ENCODE results near the gene TUFT1.

DNA sequence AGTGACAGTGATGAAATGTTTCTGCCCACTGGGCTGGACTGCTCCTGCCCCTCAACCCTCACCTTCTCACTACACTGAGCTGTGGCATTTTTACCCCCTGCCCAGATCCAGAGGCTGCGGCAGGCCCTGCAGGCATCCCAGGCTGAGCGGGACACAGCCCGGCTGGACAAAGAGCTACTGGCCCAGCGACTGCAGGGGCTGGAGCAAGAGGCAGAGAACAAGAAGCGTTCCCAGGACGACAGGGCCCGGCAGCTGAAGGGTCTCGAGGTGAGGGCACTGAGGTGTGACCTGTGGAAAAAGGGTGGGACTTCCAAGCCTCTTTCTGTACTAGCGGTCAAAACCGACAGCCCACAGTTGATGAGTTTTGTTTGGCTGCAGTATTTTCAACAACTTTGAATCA lies 6.2 kb upstream of the TUFT1 start:
- TF ChIP-seq ZNF558 (tag by site-specific recombination; IDR thresholded peaks at IDR 0.05) (no peak), ZNF426 (tag by site-specific recombination; IDR thresholded peaks at IDR 0.05) (no peak), ZNF777 (tag by site-specific recombination; IDR thresholded peaks at IDR 0.05; ENCODE audit: borderline replicate concordance) (no peak), ZNF561 (tag by site-specific recombination; IDR thresholded peaks at IDR 0.05; ENCODE audit: borderline replicate concordance) (no peak), ZNF10 (tag by site-specific recombination; IDR thresholded peaks at IDR 0.05) (no peak), REPIN1 (tag by site-specific recombination; IDR thresholded peaks at IDR 0.05; ENCODE audit: low read depth) (no peak), ZNF292 (tag by site-specific recombination; IDR thresholded peaks at IDR 0.05; ENCODE audit: borderline replicate concordance, low read depth) (no peak), ZNF311 (tag by site-specific recombination; IDR thresholded peaks at IDR 0.05; ENCODE audit: borderline replicate concordance) (no peak), ZNF366 (tag by site-specific recombination; conservative IDR thresholded peaks at IDR 0.05) (no peak), ZBTB1 (tag by site-specific recombination; IDR thresholded peaks at IDR 0.05) (no peak)
- TF ChIP-seq, protein P1, sequence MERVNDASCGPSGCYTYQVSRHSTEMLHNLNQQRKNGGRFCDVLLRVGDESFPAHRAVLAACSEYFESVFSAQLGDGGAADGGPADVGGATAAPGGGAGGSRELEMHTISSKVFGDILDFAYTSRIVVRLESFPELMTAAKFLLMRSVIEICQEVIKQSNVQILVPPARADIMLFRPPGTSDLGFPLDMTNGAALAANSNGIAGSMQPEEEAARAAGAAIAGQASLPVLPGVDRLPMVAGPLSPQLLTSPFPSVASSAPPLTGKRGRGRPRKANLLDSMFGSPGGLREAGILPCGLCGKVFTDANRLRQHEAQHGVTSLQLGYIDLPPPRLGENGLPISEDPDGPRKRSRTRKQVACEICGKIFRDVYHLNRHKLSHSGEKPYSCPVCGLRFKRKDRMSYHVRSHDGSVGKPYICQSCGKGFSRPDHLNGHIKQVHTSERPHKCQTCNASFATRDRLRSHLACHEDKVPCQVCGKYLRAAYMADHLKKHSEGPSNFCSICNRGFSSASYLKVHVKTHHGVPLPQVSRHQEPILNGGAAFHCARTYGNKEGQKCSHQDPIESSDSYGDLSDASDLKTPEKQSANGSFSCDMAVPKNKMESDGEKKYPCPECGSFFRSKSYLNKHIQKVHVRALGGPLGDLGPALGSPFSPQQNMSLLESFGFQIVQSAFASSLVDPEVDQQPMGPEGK (tag by site-specific recombination; IDR thresholded peaks at IDR 0.05), result no peak
- TF ChIP-seq, protein P2, sequence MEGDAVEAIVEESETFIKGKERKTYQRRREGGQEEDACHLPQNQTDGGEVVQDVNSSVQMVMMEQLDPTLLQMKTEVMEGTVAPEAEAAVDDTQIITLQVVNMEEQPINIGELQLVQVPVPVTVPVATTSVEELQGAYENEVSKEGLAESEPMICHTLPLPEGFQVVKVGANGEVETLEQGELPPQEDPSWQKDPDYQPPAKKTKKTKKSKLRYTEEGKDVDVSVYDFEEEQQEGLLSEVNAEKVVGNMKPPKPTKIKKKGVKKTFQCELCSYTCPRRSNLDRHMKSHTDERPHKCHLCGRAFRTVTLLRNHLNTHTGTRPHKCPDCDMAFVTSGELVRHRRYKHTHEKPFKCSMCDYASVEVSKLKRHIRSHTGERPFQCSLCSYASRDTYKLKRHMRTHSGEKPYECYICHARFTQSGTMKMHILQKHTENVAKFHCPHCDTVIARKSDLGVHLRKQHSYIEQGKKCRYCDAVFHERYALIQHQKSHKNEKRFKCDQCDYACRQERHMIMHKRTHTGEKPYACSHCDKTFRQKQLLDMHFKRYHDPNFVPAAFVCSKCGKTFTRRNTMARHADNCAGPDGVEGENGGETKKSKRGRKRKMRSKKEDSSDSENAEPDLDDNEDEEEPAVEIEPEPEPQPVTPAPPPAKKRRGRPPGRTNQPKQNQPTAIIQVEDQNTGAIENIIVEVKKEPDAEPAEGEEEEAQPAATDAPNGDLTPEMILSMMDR (tag by site-specific recombination; IDR thresholded peaks at IDR 0.05), result no peak
